SH-SY5Y (cell line): ENCODE measurements around the gene SLC38A10.

Experiments used
- GATA2 ChIP-seq: IDR thresholded peaks from 2 replicates; pipeline ENCODE4 v1.6.1; 2011; ENCODE audit warnings: mild to moderate bottlenecking, low read depth, low read length
- GATA3 ChIP-seq: IDR thresholded peaks from 2 replicates; pipeline ENCODE4 v1.6.1; 2011; ENCODE audit warnings: low read depth, mild to moderate bottlenecking, low read length, moderate library complexity

SLC38A10 gene

DNA sequence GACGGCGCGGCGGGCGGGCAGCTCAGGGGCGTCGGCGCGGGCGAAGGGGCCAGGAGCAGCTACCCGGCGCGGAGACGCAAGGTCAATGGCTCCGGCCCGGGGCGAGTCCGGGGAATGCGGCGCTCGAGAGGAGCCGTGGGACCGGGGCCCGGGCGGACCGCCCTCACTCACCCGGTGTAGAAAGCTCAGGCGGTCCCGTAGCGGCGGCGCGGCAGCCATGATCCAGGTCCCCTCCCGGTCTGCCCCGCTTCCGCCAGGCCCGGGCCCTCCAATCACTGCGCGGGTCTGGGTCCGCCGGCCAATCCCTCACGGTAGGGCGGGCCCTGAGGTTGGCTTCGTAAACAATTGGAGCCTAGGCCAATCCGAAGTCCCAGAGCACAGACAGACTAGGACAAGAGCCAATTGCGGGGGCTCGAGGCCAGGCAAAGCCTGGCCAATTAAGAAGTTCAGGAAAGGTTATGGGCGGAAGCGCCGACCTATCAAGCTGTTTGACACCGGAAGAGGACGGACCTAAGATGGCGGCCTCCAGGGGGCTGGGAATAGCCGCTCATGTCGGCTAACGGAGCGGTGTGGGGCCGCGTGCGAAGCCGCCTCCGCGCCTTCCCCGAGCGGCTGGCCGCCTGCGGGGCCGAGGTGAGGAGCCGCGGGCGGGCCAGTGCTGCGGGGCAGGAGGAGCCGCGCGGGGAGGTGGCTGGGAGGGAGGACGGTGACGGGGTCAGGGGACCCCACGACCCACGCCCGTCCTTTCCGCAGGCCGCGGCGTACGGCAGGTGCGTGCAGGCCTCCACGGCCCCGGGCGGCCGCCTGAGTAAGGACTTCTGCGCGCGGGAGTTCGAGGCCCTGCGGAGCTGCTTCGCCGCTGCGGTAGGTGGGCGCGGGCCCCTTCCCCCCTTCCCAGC lies 56.0 kb downstream of the SLC38A10 start, which contains the start of the genes NDUFAF8 and TEPSIN:
Gene NDUFAF8, plus strand, starts transcription at position 504 of the 899 bp plus-strand sequence. Its CDS starts 46 bp downstream, at position 550.
Gene TEPSIN, minus strand, starts transcription at position 241 of the 899 bp plus-strand sequence. Its CDS starts 22 bp downstream, at position 219.
- no peak for TF ChIP-seq GATA2
- no peak for TF ChIP-seq GATA3

DNA sequence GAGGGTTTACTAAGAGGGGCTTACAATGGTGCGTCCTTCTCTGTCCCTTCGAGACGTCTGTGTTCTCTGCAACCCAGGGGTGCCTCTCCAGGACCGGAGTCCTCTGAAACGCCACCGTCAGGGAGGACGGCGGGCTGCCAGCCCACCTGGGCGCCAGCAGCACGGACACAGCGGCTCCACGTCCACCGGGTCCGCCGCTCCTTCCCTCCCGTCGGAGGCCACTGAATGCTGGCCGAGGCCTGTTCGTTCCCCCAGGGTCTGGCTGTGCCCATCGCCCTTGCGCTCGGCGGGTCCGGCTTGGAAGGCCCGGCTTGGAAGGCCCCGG lies 56.7 kb downstream of the SLC38A10 start:
- TF ChIP-seq GATA2 (no peak), GATA3 (no peak)

DNA sequence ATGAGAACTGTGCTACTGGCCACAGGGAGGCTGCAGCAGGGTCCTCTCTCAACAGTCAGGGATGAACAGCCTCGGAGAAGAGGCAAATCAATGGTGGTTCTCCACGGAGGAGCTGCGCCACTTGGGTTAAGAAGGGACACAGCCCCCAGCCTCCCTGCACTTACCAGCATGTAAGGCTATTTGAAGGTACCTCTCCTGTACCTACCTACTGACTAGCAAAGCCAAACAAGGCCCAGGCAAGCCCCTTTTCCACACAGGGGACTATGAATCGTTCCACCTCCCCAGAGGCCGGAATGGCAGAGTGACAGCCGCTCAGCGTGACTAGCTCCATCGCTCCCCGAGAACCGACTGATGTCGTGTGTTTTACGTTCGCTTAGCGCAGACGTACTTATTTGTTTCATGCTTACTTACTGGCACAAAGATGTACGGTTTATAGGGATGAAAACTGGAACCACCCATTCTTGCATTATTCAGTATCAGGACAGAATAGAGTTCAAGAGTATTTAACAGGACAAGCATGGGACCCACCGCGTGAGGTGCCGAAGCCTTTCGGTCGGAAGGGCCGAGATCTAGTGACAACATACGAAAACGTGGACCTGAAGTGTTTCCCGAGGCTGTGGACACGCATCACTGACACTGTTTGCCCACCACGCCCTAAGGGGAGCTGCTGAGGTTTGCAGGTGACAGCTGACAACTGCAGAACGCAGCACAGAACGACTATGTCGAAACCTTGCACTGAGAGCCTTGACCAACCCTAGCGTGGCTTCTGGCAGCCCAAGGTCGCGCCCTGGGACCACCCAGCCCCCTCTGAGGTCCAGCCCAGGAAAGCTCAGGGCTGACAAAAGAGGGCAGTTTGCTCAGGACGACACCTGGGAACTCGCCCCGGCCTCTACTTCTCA lies 57.3 kb downstream of the SLC38A10 start:
- no peak for TF ChIP-seq GATA2

DNA sequence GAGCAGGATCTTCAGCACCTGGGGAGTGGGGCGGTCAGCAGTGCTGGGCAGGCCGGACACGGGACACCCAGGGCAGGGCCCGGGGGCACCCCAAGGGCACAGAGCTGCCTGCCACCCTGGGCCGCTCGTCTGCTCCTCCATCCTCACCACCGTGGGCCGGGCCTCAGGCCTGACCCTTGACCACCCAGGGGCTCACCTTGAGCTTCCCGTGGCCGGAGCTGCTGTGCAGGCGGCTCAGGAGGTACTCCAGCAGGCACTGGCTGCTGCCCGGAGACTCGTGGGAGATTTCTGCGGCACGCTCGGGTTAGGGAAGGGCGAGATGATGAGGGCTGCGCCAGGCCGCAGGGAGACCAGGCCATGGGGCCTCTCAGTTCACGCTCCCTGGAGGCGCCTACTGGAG lies 58.3 kb downstream of the SLC38A10 start:
- no peak for TF ChIP-seq GATA2

DNA sequence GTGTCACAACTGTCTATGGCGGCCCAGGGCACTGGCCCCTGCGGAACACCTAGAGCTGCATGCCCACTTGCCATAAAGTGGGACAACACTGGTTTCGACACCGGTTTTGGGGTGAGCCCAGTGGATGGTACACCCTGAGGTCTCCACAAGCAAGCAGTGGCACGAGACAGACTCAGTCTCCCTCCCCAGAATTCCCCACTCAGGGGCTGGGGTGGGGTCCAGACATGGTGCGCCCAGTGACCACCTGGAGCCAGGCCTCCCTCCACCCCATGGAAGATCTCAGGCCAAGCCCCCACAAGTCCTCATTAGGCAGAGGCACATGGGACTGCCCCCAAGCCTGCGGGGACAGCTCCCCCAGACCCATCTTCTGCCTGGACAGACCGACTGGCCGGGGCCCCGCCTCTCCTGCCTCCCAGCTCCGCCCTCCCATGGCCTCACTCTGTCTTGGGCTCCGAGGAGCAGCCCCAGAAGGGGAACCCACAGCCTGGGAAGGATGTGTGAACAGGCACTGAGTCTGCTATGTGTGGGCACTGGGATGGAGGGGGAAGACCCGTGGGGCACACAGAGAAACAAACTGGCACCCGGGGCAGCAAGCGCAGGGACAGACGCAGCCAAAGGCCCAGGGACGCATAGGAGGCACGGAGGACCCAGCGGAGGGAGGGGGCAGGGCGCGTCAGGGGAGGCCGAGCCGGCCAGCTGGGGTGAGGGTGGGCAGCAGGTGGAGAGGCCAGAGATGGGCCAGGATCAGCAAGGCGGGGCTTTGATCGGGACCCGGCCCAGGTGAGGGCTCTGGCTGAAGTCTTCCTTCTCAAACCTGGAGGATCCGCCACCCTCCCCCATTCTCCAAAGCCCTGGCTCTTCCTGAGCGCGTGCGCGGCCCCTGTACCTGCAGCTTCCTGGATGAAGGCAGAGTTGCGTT lies 59.0 kb downstream of the SLC38A10 start:
- TF ChIP-seq GATA2 (no peak), GATA3 (no peak)

DNA sequence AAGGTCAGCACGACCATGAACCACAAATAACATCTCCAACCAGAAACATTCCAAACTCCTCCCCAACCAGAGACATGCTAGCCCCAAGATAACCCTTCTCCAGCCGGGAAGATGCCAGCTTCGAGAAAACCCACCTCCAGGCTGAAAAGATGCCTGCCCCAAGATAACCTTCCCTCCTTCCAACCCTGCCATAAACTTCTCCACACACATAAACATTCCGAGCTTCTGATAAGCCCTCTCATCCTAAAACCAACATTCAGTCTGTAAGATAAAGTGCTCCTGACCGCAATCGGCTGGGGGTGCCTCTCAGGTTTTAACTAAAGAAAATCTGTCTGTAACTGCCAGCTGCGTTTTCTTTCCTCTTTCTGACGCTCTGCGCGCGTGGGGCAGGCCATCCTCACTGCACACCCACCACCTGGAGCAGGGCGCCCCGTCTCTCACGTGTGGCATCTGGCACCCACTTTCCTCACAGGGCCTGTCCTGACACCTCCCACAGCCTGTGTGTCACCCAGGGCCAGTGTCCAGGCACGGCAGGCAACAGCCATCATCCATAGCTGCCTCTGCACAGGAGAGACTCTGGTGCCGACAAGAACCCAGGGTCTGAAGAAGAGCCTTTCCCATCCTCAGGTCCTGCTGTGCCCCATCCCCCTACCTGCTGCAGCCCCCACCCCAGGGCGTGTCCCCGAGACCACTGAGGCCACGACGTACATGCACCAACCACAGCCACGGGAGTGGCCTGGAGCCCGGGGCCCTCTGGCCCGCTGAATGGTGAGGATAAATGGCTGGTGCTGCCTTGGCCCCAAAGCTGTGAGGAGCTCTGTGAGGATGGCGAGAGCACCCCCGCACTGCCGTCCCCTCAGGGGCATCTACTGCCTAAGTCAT lies 59.9 kb downstream of the SLC38A10 start:
- TF ChIP-seq GATA2: no peak
- no peak for TF ChIP-seq GATA3

DNA sequence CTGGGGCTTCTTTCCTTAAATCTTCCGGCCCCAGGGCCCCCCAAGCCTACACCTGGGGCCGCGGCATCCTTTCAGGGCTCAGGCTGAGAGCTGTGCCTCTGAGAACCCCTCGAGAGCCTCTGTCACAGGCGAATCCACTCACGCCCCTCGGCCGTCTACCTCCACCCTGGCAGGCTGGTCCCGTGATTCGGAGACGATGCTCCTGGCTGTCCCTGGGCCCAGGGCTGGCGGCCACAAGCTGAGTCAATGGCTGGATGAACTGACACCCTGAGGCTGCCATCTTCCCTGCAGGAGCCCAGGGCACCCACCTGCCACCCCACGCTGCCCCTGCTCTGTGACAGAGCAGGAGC lies 60.6 kb downstream of the SLC38A10 start:
- TF ChIP-seq GATA3 (no peak), GATA2 (no peak)

DNA sequence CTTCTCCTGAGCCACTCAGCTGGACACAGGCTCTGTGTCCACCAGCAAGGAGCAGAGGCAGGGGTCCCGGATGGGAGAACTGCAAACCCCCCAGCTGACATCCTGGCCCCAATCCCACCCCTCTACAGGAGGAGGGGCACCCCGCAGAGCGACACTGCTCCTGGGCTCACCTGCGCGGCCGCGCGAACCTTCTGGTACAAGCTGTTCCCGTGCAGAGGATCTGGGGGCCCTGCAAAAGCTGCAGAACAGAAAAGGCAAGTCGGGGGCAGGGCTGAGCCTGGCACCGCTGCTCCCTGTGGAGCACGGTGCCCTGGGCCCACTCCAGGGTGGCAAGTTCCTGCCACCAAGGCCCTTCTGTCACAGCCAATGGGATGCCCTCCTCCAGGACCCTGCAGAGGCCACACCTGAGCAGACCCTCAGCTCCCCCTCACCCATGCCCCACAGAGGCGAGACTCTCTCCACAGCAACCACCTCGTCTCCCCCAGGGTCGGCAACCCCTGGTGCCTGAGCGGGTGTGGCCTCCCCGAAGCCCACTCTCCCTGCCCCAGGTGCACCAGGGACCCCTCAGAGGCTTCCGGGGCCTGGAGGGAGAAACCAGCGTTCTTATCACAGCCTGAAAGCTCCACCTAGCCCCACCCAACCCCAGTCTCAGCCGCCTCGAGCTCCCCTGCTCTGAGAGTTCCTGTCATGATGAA lies 61.1 kb downstream of the SLC38A10 start:
- TF ChIP-seq GATA3 (no peak), GATA2 (no peak)

DNA sequence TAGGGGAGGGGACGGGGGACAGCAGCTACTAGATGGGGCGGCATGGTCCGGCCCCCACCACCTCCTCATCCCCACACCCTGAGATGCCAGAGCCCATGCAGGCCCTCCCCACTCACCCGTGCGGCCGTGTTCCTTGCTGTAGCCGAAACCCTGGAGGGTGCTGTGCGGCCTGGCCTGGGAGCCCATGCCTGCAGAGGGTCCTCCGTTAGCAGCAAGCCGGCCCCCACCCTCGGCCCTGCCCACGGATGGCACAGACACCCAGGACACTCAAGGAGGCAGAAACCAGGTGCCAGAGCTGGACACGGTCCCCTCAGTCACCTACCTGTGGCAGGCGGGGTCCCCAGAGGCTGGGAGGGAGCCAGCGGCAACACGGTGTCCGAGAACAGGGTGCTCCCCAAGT lies 61.8 kb downstream of the SLC38A10 start:
- TF ChIP-seq GATA2 (no peak), GATA3 (no peak)

DNA sequence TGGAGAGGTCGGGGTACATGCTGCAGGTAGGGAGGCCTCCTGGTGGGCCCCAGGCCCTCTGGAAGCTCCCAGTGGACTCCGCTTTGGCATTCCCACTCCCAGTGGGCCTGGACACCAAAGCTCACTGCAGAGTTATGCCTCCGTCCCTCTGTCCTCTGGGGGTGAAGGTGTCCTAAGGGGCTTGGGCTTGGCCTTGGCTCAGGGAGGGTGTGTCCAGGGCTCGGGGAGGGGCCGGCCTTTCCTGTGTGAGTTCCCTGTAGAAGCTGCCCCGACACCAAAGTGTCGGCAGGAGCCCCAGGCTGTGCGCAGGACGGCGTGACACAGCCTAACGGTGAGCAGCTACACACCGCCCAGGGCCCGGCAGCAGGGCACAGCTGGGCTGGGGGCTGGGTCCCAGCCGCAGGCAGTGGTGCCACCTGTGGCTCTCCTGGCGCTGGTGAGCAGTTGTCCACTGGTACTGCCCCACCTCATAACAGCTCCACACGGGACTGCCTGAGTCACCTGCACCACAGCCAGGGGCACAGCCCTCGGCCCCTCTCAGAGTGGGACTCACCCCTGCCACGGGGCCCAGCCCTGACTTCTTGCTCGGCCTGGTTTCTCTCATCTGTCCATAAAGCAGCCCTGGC lies 62.4 kb downstream of the SLC38A10 start:
- TF ChIP-seq GATA3 (no peak), GATA2 (no peak)

DNA sequence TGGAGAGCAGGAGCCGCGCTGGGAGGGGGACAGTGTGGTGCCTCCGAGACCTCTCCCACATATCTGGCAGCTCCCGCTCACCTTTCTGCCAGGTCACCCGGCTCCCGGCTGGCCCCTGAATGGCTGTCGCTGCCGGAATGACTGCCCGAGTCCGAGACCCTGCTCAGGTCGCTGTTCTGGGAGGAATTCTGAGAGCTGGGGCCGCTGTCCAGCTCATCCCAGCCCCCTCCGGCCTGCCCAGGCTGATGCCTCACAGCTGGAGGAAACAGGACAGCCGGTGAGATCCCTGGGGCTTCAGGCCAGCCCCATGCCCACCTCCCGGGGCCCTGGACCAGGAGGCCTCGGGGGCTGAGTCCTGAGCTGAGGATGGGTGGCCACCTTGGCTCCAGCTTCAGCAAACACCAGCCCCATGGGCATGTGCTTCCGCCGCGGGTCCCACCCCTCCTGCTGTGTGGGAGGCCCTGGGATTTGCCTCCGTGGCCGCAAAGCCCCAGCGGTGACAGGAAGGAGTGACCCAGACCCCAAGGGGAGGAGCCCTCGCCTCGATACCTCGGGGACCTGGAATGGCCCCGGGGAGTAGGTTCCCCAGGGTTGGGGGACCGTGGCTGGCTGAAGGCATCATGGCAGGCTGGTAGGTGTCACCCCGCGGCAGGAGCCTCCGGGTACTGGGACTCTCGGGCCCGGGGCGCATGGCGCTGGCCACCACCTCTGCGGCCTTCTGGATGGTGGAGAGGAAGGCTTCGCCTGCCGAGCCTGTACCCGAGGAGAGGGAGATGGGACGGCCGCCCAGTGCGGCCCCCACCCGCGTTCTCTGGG lies 63.1 kb downstream of the SLC38A10 start:
- TF ChIP-seq GATA3 (no peak), GATA2 (no peak)

DNA sequence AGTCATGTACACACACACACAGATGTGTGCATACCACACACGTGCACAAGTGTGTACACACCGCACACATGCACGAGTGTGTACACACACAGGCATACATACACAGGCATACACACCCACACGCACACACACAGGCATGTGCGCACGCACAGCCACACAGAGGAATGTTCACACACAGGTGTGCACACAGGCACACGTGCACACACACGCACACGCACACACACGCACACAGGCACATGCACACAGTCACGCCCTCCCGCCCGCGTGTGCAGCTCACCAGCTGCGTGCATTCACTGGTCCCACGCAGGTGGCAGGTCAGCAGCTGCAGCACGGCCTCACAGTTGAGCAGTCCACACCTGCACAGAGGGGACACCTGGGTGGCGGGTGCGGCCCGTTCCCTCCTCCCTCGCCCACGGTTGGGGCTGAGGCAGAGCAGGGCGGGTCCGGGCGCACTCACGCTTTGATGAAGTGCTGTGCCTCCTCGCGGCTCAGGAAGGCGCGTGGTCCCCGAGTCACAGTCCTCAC lies 63.9 kb downstream of the SLC38A10 start:
- no peak for TF ChIP-seq GATA2
- TF ChIP-seq GATA3: no peak
